ENCODE measurements around the gene RBKS. TPM values are rescaled to one million over a fixed set of nuclear protein-coding genes. Genes with fewer than 3 reads are reported as not detected.

The RBKS gene
- total RNA-seq, 1 experiment from 2014 or later = 1.7 TPM

GRCh38 chr2:27852691-27853090 is 37.5 kb downstream of the RBKS start:
- ChIA-PET CTCF (no interaction called here), POLR2A (interaction anchor here (0.6 kb wide), 1 partner anchor 1415 kb away, joined by 3 read pairs; no protein-coding TSS in a partner anchor)
- Mint-ChIP-seq H3K27ac (no peak overlapping the region), H3K9me3 (peaks cover 34% of the 10 kb centered on the region), H3K36me3 (peaks cover 5% of the 10 kb centered on the region; the same call in 1 of the 2 replicates), H3K27me3 (ENCODE audit: low read depth) (peaks cover 15% of the 10 kb centered on the region), H3K4me1 (no peaks in the 10 kb centered on the region), H3K4me3 (no peak overlapping the region)
- DNase-seq (ENCODE audit: low spot score) (no peak), ATAC-seq (no peak)
- no peak for TF ChIP-seq TP53 (CRISPR knock-in tag; IDR thresholded peaks at IDR 0.05)
- TF ChIP-seq, protein P1, sequence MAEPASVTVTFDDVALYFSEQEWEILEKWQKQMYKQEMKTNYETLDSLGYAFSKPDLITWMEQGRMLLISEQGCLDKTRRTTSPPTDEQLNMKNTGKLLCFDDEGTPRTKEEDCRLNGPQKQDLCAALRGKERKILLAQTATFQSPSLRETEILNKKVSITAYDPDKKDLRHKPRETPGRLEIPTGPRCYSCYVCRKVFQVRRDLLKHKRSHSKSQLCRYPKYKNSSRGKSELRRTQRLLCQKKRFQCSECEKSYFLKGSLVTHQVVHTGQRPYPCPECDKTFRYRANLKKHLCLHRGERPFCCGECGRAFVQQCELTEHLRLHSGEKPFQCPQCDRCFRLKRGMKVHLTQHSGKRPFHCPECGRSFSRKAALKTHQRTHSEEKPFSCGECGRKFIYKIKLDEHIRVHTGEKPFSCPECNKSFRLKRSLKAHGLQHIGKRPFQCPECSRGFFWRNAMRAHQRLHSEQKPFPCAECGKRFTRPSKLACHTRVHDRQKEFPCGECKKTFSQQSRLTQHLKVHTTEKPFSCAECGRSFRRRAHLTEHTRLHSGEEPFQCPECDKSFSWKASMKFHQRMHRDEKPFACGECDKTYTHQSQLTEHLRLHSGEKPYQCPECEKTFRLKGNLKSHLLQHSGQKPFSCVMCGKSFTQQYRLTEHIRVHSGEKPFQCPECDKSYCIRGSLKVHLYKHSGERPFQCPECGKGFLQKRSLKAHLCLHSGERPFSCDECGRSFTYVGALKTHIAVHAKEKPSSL (CRISPR knock-in tag; conservative IDR thresholded peaks at IDR 0.05) = no peak
- TF ChIP-seq JAZF1 (CRISPR knock-in tag; IDR thresholded peaks at IDR 0.05) = no peak
- no peak for TF ChIP-seq CREM (CRISPR knock-in tag; IDR thresholded peaks at IDR 0.05)
- TF ChIP-seq CREB1 (CRISPR knock-in tag; IDR thresholded peaks at IDR 0.05) = no peak
- TF ChIP-seq ATF1 (CRISPR knock-in tag; IDR thresholded peaks at IDR 0.05) = no peak
- no peak for TF ChIP-seq RORB (CRISPR knock-in tag; IDR thresholded peaks at IDR 0.05)
- no peak for TF ChIP-seq SP1 (CRISPR knock-in tag; conservative IDR thresholded peaks at IDR 0.05)
- no peak for TF ChIP-seq SOX15 (CRISPR knock-in tag; IDR thresholded peaks at IDR 0.05)
- no peak for TF ChIP-seq JUN (CRISPR knock-in tag; IDR thresholded peaks at IDR 0.05)
- TF ChIP-seq, protein P2, sequence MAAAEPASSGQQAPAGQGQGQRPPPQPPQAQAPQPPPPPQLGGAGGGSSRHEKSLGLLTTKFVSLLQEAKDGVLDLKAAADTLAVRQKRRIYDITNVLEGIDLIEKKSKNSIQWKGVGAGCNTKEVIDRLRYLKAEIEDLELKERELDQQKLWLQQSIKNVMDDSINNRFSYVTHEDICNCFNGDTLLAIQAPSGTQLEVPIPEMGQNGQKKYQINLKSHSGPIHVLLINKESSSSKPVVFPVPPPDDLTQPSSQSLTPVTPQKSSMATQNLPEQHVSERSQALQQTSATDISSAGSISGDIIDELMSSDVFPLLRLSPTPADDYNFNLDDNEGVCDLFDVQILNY (CRISPR knock-in tag; IDR thresholded peaks at IDR 0.05) = no peak
- TF ChIP-seq FOXP1 (CRISPR knock-in tag; IDR thresholded peaks at IDR 0.05; ENCODE audit: borderline replicate concordance) = no peak
- no peak for TF ChIP-seq EMX1 (CRISPR knock-in tag; IDR thresholded peaks at IDR 0.05)
- no peak for TF ChIP-seq ZNF232 (CRISPR knock-in tag; IDR thresholded peaks at IDR 0.05)
- no peak for TF ChIP-seq ZNF423 (CRISPR knock-in tag; IDR thresholded peaks at IDR 0.05)
- TF ChIP-seq TEAD1 (CRISPR knock-in tag; IDR thresholded peaks at IDR 0.05) = no peak
- no peak for TF ChIP-seq ESRRA (CRISPR knock-in tag; IDR thresholded peaks at IDR 0.05; ENCODE audit: borderline replicate concordance)
- TF ChIP-seq NR2C2 (CRISPR knock-in tag; IDR thresholded peaks at IDR 0.05) = no peak

DNA sequence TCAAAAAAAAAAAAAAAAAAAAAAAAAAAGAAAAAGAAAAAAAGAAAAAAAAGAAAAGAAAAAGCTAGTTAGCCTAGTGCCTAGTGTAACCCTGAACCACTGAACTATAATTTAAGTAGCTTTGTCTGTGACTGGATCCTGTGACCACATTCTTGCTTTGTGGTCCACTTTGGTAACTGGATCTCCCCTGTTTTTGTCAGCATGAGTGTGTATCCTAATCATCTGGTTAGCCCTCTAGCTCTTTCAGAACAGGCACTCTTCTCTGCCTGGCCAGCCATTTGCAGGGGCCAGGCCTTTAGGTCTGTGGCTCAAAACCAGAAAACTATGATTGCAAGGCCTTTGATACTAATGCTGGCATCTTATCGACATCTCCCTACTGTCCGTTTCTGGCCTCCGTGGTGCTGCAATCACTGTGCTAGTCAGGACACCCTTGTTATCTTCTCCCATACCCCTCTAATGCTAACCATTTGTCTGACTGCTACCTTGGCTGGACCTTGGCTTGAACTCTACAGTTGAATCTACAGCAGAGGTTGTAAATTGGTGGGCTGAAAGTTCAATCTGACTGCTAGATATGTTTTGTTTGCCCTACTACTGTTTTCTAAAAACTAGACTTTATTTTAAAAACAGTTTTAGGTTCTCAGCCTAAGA is 40.5 kb downstream of the RBKS start:
- H3K27me3 Mint-ChIP-seq (ENCODE audit: low read depth) = peaks cover 5% of the 10 kb centered on the region
- ChIA-PET POLR2A (interaction anchor here (0.6 to 0.7 kb wide), 2 partner anchors 83 to 95 kb away, joined by 3 to 5 read pairs; no protein-coding TSS in a partner anchor), CTCF (interaction anchor here (0.5 to 0.7 kb wide), 3 partner anchors 146 to 227 kb away, joined by 3 to 4 read pairs (median 3); no protein-coding TSS in a partner anchor)
- no peak for DNase-seq (ENCODE audit: low spot score)
- H3K27ac Mint-ChIP-seq = no peak overlapping the region
- H3K9me3 Mint-ChIP-seq = peaks cover 7% of the 10 kb centered on the region
- H3K4me1 Mint-ChIP-seq = no peaks in the 10 kb centered on the region
- no peaks in the 10 kb centered on the region for H3K36me3 Mint-ChIP-seq
- no peak for ATAC-seq
- no peak overlapping the region for H3K4me3 Mint-ChIP-seq
- TF ChIP-seq, protein P3, sequence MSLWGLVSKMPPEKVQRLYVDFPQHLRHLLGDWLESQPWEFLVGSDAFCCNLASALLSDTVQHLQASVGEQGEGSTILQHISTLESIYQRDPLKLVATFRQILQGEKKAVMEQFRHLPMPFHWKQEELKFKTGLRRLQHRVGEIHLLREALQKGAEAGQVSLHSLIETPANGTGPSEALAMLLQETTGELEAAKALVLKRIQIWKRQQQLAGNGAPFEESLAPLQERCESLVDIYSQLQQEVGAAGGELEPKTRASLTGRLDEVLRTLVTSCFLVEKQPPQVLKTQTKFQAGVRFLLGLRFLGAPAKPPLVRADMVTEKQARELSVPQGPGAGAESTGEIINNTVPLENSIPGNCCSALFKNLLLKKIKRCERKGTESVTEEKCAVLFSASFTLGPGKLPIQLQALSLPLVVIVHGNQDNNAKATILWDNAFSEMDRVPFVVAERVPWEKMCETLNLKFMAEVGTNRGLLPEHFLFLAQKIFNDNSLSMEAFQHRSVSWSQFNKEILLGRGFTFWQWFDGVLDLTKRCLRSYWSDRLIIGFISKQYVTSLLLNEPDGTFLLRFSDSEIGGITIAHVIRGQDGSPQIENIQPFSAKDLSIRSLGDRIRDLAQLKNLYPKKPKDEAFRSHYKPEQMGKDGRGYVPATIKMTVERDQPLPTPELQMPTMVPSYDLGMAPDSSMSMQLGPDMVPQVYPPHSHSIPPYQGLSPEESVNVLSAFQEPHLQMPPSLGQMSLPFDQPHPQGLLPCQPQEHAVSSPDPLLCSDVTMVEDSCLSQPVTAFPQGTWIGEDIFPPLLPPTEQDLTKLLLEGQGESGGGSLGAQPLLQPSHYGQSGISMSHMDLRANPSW (CRISPR knock-in tag; conservative IDR thresholded peaks at IDR 0.05; ENCODE audit: low read depth) = no peak
- no peak for TF ChIP-seq ZNF396 (CRISPR knock-in tag; IDR thresholded peaks at IDR 0.05; ENCODE audit: borderline replicate concordance)
- TF ChIP-seq, protein P4, sequence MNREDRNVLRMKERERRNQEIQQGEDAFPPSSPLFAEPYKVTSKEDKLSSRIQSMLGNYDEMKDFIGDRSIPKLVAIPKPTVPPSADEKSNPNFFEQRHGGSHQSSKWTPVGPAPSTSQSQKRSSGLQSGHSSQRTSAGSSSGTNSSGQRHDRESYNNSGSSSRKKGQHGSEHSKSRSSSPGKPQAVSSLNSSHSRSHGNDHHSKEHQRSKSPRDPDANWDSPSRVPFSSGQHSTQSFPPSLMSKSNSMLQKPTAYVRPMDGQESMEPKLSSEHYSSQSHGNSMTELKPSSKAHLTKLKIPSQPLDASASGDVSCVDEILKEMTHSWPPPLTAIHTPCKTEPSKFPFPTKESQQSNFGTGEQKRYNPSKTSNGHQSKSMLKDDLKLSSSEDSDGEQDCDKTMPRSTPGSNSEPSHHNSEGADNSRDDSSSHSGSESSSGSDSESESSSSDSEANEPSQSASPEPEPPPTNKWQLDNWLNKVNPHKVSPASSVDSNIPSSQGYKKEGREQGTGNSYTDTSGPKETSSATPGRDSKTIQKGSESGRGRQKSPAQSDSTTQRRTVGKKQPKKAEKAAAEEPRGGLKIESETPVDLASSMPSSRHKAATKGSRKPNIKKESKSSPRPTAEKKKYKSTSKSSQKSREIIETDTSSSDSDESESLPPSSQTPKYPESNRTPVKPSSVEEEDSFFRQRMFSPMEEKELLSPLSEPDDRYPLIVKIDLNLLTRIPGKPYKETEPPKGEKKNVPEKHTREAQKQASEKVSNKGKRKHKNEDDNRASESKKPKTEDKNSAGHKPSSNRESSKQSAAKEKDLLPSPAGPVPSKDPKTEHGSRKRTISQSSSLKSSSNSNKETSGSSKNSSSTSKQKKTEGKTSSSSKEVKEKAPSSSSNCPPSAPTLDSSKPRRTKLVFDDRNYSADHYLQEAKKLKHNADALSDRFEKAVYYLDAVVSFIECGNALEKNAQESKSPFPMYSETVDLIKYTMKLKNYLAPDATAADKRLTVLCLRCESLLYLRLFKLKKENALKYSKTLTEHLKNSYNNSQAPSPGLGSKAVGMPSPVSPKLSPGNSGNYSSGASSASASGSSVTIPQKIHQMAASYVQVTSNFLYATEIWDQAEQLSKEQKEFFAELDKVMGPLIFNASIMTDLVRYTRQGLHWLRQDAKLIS (CRISPR knock-in tag; IDR thresholded peaks at IDR 0.05; ENCODE audit: borderline replicate concordance) = no peak
- TF ChIP-seq ESRRA (CRISPR knock-in tag; IDR thresholded peaks at IDR 0.05; ENCODE audit: borderline replicate concordance) = no peak
- TF ChIP-seq GRHL2 (CRISPR knock-in tag; IDR thresholded peaks at IDR 0.05; ENCODE audit: insufficient replicate concordance, severe bottlenecking) = no peak
- TF ChIP-seq NR1H2 (CRISPR knock-in tag; IDR thresholded peaks at IDR 0.05) = no peak
- TF ChIP-seq TEAD1 (CRISPR knock-in tag; IDR thresholded peaks at IDR 0.05) = no peak
- TF ChIP-seq, protein P2 (CRISPR knock-in tag; IDR thresholded peaks at IDR 0.05) = no peak
- TF ChIP-seq, protein P5, sequence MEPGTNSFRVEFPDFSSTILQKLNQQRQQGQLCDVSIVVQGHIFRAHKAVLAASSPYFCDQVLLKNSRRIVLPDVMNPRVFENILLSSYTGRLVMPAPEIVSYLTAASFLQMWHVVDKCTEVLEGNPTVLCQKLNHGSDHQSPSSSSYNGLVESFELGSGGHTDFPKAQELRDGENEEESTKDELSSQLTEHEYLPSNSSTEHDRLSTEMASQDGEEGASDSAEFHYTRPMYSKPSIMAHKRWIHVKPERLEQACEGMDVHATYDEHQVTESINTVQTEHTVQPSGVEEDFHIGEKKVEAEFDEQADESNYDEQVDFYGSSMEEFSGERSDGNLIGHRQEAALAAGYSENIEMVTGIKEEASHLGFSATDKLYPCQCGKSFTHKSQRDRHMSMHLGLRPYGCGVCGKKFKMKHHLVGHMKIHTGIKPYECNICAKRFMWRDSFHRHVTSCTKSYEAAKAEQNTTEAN (CRISPR knock-in tag; IDR thresholded peaks at IDR 0.05) = no peak

All from WTC11 (cell line).